ENCODE results near the gene KCNQ5. TPM values are rescaled to one million over a fixed set of nuclear protein-coding genes. Genes with fewer than 3 reads are reported as not detected.

The KCNQ5 gene
- total RNA-seq, 4 donors from 2014 or later, result 1.1 to 14.6 (median 9.0) TPM

GRCh38 chr6:72841195-72841594 lies 219.3 kb downstream of the KCNQ5 start:
- H3K9me3 ChIP-seq, result no peaks in the 10 kb centered on the region
- no peaks in the 10 kb centered on the region for H3K4me1 ChIP-seq
- H3K36me3 ChIP-seq, result no peaks in the 10 kb centered on the region
- DNase-seq, result no peak
- no peak for TF ChIP-seq CTCF (IDR thresholded peaks at IDR 0.05)
- TF ChIP-seq POLR2A (IDR thresholded peaks at IDR 0.05), result no peak
- no peak overlapping the region for H3K4me3 ChIP-seq (replicated peaks in 1 of 3)
- intact Hi-C loops (cut with DNase I), result no loop called here
- WGBS, 2 donors, result 91 to 93% methylated on average over 2 of the region's 2 CpGs
- H3K27ac ChIP-seq, result no peak overlapping the region
- H3K27me3 ChIP-seq, result no peaks in the 10 kb centered on the region

GRCh38 chr6:72842140-72842539 lies 220.3 kb downstream of the KCNQ5 start:
- intact Hi-C loops (cut with DNase I), result no loop called here
- no peak for DNase-seq
- H3K9me3 ChIP-seq, result no peaks in the 10 kb centered on the region
- no peaks in the 10 kb centered on the region for H3K4me1 ChIP-seq
- no peak overlapping the region for H3K27ac ChIP-seq
- H3K36me3 ChIP-seq, result no peaks in the 10 kb centered on the region
- H3K4me3 ChIP-seq (replicated peaks in 1 of 3), result no peak overlapping the region
- no peaks in the 10 kb centered on the region for H3K27me3 ChIP-seq
- no peak for TF ChIP-seq CTCF (IDR thresholded peaks at IDR 0.05)
- TF ChIP-seq POLR2A (IDR thresholded peaks at IDR 0.05), result no peak
- 80 to 86% methylated on average over 4 of the region's 4 CpGs for WGBS, 2 donors

- Histone ChIP-seq H3K27me3 (no peaks in the 10 kb centered on the region), H3K4me1 (no peaks in the 10 kb centered on the region), H3K9me3 (no peaks in the 10 kb centered on the region), H3K4me3 (replicated peaks in 1 of 3) (no peak overlapping the region), H3K27ac (no peak overlapping the region), H3K36me3 (no peaks in the 10 kb centered on the region)
- TF ChIP-seq CTCF (IDR thresholded peaks at IDR 0.05) (no peak), POLR2A (IDR thresholded peaks at IDR 0.05) (no peak)
- intact Hi-C loops (cut with DNase I), result no loop called here
- no peak for DNase-seq
- 78 to 80% methylated on average over 4 of the region's 4 CpGs for WGBS, 2 donors
Measured at GRCh38 chr6:72844614-72845013, 222.8 kb downstream of the KCNQ5 start.

GRCh38 chr6:72849346-72849745 lies 227.5 kb downstream of the KCNQ5 start:
- TF ChIP-seq POLR2A (IDR thresholded peaks at IDR 0.05) (no peak), CTCF (IDR thresholded peaks at IDR 0.05) (no peak)
- intact Hi-C loops (cut with DNase I), result no loop called here
- no peak for DNase-seq
- no peak overlapping the region for H3K4me3 ChIP-seq (replicated peaks in 1 of 3)
- no peaks in the 10 kb centered on the region for H3K4me1 ChIP-seq
- no peak overlapping the region for H3K27ac ChIP-seq
- H3K27me3 ChIP-seq, result no peaks in the 10 kb centered on the region
- H3K9me3 ChIP-seq, result no peaks in the 10 kb centered on the region
- no peaks in the 10 kb centered on the region for H3K36me3 ChIP-seq

- Histone ChIP-seq H3K27ac (no peak overlapping the region), H3K36me3 (no peaks in the 10 kb centered on the region), H3K4me3 (replicated peaks in 1 of 3) (no peak overlapping the region), H3K27me3 (no peaks in the 10 kb centered on the region), H3K4me1 (no peaks in the 10 kb centered on the region), H3K9me3 (no peaks in the 10 kb centered on the region)
- 79 to 87% methylated on average over 2 of the region's 2 CpGs for WGBS, 2 donors
- intact Hi-C loops (cut with DNase I), result no loop called here
- TF ChIP-seq CTCF (IDR thresholded peaks at IDR 0.05), result no peak
- no peak for TF ChIP-seq POLR2A (IDR thresholded peaks at IDR 0.05)
- no peak for DNase-seq
Measured at GRCh38 chr6:72850040-72850439, 228.2 kb downstream of the KCNQ5 start.

Measured in thyroid gland (tissue), 4 donors.